Ramos (cell line): ENCODE results near the gene CRIP2.

Experiments
- in situ Hi-C: fragments of 300-500 bp; cut with MboI; formaldehyde crosslinking; loops from one replicate; pipeline ENCODE4 v1.14.3; 2022; ENCODE audit warnings: low sequenced_read_pairs; ENCODE audit not compliant: unreplicated experiment

Gene CRIP2

DNA sequence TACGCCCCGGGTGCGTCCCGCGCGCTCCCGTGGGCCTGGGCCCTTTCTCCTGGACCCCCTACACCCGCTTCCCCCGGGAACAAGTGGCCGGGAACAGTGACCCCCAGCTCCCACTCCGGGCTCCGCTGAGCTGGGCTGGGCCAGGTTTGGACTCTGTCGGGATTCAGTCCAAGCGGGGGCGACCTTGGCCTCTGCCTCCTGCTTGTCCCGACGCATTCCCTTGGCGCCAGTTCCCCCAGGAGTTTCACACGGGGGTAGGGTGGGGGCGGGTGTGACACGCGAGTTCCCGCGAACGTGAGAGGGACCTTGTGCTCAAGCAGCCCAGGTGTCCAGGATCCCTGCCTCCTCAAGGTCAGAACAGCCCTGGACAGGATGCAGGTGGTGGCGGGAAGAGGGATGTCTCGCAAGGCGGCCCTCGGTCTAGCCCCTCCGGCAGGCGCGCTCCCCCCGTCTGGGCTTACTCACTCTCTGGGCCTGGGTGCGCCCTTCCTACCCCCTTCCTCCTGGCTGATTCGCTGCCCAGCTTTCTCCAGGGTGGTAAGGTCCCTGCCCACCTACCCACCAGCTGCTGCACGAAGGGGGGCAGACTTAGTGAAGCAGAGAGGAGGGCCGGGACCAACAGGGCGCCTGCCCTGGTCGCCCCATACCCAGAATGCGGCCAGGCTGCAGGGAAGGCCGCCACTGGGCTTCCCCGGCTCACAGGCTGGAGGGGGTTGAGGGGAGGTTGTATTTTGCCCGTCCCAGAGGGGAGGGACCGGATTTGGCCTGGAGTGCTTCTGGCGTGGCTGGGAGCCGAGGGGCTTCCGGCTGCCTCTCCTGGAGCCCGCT is 862 bp downstream of the CRIP2 start:
- in situ Hi-C loops = no loop called here

DNA sequence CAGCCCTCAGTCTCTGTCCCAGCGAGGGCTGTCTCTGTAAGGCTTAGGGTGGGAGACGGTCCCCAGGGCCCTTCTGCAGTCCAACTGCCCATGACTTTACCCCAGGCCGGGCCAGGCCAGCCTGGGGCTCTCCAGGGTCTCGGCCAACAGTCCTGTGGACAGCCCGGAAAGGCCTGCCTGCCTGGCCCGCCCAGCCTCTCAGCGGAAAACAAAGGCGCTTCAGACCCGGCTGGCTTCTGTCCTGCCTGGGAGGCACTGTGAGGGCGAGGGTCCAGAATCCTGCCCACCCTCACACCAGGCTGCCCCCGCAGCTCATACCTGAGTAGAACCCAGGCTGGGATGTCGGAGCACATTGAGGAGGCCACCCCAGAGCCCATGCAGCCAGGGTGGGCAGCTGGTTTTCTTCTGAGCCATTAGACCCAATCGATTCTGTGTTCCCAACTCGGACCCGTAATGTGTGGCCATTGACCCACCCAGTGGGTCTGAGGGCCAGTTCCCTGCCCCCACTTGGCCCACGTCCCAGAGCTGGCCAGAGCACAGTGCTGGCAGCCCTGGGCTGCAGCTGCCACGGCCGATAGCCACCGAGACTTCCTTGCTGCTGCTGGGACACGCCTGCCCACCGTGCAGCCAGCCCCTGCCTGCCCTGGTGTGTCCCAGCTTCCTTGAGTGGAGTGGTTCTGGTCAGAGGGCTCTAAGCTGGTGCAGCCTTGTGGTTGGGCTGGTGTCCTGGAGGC is 1.6 kb downstream of the CRIP2 start:
- in situ Hi-C loops = no loop called here

DNA sequence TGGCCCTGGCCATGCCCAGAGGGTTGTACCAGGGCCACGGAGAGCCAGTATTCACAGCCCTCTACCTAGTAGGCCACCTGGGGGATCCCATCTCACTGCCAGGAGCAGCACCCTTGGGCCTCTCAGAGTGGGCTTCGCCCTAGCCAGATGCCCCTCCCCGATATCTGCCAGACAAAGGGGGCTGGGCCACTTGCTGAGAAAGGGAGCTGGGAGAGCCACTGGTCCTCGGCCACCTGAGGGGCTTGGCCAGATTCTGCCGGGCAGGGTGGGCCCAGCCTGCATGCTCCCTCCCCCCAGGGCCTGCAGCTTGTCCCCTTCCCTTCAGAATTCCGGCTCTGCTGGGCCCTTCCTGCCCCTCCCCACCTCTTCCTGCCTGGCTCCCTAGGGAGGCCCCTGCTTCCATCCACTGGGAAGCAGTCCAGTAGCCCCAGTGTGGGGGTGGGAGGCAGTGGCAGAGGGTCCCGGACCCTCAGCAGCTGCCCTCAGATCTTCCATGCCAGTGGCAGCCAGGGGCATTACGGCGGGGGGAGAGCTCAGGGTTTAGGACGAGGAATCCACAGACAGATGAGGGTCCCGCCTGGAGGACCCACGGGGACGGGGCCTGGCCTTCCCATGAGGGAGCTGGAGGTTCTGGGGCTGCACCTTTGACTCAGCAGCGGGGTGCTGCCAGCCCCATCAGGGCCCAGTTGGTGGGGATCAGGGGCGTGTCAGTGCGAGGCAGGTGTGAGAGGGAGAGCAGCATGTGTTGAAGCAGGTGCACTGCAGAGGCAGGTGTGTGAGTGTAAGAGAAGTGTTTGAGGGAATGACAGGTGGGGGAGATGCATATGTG is 2.4 kb downstream of the CRIP2 start:
- in situ Hi-C loops = no loop called here

DNA sequence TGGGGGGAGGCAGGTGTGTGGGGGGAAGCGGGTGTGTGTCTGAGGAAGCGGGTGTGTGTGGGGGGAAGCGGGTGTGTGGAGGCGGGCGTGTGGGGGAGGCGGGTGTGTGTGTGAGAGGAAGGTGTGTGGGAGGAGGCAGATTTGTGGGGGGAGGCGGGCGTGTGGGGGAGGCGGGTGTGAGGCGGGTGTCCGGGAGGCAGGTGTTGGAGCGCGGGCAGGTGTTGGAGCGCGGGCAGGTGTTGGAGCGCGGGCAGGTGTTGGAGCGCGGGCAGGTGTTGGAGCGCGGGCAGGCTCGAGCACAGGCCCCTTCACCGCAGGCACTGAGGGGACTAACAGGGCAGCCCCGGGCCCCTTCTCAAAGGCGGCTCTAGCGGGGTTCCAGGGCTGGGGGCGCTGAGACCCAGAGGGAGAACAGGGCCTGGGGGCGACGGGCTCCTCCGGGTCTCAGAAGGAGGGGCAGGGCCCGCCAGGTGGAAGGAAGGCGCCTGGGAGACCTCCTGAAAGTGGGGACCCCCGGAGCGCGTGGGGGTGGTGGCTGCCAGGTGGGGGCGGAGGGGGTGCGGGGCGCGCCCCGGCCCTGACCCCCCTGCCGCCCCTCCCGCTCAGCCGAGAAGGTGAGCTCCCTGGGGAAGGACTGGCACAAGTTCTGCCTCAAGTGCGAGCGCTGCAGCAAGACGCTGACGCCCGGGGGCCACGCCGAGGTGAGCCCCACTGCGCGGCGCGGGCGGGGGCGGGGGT is 3.2 kb downstream of the CRIP2 start:
- in situ Hi-C loops = no loop called here

DNA sequence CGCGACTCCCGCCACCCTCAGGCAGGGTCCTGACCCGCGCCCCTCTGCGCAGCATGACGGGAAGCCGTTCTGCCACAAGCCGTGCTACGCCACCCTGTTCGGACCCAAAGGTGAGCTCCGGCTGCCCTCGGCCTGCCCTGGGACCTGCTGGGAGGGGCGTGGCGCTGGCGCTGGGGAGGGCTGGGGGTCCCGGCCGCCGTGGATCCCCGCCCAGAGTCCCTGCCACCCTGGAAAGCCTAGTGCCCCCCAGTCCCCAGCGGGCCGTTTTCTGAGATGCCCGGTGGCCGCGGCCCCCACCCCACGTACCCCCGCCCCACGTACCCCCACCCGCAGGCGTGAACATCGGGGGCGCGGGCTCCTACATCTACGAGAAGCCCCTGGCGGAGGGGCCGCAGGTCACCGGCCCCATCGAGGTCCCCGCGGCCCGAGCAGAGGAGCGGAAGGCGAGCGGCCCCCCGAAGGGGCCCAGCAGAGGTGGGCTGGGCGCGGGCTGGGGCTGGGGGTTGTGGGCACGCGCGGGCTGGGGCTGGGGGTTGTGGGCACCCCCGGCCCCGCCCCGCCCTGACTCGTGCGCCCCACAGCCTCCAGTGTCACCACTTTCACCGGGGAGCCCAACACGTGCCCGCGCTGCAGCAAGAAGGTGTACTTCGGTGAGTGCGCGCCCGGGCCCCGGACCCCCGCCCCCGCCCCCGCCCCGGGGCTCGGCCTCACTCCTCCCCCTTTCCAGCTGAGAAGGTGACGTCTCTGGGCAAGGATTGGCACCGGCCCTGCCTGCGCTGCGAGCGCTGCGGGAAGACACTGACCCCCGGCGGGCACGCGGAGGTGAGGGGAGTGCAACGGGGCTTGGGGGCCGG is 4.0 kb downstream of the CRIP2 start:
- in situ Hi-C loops = no loop called here

DNA sequence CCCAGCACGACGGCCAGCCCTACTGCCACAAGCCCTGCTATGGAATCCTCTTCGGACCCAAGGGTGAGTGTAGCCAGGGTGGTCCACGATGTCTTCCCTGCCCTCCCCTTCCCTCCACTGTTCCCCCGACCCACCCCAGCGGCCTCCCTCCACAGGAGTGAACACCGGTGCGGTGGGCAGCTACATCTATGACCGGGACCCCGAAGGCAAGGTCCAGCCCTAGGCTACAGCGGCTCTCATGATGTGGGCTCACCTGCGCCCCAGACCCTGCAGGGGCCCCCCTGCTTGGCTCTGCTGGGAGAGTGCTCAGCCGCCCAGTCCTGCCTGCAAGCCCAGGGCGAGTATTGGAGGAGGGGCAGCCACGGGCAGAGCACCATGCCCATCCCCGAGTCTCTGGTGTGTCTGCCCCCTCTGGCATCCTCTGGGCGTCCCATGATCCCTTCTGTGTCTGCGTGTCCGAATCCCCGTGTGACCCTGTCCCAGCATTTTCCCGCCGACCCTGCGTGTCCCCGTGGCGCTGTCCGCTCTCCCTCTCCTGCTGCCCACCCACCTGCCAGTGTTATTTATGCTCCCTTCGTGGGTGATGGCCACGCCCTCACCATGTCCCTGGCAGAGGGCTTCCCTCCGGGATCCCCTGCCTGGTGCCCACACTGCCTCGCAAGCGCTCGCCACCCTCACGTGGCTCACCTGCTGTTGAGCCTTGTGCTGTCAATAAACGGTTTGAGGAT is 5.0 kb downstream of the CRIP2 start:
- in situ Hi-C loops = no loop called here

DNA sequence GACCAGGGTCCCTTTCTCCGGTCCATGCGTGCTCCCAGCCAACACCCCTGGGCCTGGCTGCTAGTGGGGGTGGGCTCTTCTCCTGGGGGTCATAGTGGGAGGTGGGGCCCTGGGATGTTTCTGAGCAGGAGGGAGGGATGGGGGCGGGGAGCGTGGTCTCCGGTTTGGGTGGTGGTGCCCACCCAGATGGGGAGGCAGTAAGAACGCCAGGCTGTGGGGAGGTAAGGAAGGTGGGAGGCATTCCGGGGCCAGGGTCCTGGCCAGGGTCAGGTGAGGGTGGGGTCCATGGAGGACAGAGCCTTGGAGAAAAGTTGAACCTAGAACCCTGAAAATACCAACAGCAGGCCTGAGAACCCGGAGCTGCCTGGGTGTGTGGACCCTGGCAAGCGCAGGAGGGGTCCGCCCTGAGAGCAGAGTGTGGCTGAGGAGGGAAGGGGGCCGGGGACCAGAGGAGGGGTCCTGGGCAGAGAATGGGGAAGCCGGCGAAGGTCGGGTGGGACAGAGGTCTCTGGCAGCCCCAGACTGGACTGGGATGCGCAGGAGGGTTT is 5.7 kb downstream of the CRIP2 start:
- in situ Hi-C loops = no loop called here

DNA sequence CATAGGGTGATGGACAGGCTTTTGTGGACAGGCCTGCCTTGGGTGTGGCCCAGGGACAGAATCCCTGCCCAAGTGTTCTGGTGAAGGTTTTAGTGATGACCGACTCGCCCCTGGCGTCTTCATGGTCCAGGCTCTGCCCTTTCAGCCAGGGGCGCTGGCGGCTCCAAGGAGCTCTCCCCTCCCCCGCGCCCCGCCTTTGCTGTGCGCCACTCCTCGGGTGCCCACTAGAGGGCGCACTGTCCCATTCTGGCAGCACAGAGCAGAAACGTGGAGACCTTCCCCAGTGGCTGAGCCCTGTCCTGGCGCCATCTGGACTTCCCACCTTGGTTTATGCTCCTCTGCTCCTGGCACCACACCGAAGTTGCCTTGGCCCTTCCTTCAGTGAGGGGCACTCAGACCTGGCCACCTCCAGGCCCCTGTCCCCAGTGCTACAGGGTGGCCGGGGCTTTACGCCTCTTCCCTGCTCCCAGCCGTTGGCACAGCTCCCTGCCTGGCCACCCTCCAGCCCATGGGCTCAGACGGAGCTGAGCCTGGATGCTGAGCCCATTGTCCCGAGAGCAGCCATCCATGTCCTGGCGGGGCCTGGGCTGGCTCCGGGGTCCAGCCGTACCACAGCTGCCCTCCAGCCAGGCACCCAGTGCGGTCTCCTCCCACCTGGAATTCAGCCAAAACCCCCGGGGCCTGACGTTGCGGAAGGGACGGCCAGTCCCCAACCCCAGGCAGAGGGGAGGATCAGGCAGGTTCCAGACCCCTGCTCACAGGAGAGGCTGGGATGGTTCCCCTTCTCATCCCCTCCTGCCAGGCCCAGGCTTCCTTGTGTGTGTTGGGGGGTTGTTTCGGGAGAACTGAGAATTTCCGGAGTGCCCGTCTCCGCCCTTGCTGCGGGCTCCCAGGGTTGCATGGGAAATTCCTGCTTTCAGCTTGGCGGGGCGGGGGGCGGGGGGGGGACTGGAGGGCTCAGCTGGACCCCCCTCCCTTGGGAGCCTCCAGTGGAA is 6.5 kb downstream of the CRIP2 start:
- in situ Hi-C loops = no loop called here

DNA sequence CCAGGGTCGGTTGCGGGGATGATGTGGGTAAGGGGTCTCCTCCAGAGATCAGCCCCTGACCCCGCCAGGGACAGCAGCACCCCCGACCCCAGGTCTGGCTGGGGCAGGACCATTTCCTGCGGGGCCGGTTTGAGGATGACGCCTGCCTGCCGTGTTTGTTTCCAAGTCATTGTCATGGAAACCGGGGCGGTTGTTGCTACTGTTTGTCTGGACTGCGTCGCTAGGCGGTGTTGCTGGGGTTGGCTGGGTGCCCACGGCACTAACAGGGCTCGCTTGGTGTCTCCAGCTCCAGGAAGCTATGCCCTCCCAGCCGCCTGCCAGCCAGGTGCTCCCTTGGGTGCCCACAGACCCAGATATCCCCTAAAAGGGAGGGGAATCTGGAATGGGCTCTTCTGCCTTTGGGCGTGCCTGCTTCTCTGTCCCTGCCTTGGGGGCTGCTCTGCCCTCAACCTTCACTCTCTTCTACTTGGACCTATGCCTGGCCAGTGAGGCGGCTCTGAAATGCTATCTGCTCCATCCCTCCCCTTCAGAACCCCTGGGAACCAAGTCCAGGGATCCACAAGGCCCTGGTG is 7.4 kb downstream of the CRIP2 start:
- in situ Hi-C loops = no loop called here

DNA sequence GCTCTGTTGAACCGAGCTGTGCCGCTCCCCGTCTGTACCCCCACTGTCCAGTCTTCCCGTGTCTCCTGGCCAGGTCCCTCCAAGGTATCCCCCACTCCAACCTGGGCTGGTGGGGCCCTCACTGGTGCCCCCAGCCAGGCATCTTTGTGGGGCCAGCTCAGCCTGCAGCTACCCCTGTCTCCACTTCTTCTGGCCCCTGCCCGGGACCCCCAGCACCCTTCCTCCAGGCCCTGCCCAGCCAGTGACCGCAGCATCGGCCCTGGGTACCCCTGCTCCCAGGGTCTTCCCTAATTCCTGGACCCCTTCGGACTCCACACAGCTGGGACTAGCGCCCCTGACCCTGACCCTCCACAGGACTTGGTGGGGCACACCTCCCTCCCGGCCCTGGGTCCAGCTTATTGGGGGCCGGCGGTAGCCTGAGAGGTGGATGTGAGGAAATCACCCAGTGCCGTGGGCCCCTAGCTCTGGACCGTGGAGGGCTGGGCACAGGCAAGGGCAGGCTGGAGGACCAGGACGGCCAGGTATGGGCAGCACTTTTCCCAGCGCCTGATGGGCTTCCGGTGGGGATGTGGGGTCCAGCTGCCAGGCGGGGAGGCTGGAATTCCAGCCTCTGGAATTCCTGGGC is 8.0 kb downstream of the CRIP2 start:
- in situ Hi-C loops = no loop called here

DNA sequence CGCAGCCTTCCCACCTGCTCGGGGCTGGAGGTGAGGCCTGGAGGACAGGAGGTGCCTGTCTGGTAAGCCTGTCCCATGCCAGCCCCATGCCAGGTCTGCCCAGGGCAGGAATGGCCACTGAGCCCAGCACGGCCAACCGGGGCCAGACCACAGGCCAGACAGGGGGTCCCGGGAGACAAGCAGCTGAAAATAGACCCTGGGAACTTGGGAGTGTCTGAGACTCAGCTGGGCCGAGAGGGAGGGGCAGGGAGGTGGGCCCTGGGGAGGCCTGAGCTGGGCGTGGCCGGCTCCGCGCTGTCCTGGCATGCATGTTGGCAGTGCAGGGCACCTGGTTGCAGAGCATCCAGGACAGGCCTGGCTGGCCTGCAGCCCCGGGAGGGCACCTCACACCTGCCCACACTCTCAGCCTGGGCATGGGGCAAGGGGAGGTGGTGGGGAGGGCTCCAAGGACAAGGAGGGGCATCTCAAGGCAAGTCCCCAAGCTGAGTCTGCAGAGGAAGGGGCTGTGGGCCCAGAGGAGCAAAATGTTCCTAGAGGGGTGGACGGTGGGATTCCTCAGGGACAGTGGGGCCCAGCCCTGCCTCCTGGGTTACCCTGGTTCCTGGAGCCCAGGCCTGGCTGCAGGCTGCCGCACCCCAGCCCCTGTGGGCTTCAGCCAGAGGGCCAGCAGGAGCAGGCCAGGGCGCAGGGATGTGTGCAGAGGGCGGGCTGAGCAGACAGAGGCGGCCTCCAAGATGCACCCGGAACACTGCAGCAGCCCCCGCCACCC is 8.9 kb downstream of the CRIP2 start:
- in situ Hi-C loops = no loop called here

DNA sequence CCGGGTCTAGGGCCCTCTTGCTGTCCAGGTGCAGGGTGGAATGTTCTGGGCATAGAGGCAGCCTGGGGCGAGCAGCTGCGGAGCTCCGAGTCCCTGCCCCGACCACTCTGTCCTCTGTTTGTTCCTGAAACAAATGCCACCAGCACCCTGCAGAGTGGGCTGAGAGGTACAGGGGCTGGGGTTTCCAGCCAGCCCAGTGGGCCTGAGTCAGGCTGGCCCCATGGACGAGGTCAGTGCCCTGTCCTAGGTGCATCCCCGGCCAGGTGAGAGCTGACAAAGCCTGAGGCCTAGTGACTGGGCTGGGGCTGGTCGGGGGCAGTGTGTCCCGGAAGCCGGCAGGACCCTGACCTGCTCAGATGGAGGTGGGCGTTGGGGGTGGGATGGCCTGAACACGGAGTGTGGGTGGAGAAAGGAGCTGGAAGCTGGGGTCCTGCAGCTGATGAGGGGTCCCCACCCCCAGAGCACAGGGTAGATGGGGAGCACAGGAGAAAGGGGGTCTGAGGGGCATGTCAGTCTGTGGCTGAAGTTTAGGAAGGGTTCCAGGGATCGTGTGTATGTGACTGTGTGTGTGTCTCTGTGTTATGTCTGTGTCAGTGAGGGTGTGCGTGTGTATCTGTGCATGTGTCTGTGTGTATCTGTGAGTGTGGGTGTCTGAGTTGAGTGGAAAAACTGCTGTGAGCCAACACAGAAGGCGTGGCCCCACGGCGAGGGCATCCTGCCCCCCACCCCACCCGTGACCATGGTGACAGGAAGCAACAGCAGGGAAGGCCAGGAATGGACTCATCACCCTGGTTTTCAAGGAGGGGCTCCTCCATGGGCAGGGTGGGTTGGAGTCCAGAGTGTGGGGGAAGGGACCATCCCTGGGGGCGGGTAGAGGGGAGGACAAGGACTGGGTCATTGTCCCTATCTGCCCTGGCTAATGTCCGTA is 9.7 kb downstream of the CRIP2 start:
- in situ Hi-C loops = no loop called here

DNA sequence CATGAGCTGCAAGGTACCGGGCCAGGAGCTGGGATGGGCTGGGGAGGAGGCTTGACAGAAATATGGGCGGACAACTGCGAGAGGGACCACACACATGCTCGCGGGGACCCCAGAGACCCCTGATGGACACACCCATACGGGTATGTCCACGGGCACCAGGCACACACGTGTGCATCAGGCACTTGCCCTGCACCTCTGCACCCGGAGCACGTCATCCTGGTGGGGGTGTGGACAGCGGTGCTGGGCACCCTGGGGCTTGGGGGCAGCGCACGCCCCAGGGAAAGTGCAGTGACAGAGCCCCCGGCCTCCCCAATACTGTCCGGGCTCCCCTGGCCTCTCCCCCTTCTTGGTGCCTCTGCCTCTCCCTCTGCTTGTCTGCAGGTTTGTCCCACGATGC is 10.4 kb downstream of the CRIP2 start:
- in situ Hi-C loops = no loop called here

DNA sequence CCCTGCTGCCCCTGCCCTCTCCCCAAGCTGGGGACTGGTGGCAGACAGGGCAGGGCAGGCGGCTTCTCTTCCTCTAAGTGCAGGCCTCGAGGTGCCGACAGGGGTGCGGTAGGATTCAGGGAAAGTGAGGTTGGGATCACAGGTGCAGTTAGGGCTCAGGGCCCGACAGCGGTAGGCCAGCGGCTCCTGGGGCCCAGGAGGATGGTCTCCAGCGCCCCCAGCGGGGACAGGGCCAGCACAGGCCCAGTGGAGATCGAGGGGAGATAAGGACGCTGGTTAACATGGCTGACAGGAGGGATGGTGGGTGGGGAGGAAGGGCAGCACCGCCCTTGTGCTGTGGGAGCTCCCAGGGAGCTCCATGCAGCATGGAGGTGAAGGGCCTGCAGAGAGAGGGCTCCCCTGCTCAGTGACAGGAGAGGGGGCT is 11.1 kb downstream of the CRIP2 start:
- in situ Hi-C loops = no loop called here
